Stomach (tissue), 9 donors: Measurements from ENCODE around the gene RNF121. TPM values are rescaled to one million over a fixed set of nuclear protein-coding genes. Genes with fewer than 3 reads are reported as not detected.

Experiments
- DNase-seq, 2 donors: peaks; one replicate each; pipeline versions ENCODE4 v3.0.0 to v3.0.0-alpha.2; 2013 to 2019
- H3K27ac ChIP-seq, 5 donors: fragments of 200-600 bp in 4 of 5; sonication (generic) in 4 of 5; one replicate each; pipeline ENCODE4 v1.5.1; 2013 to 2019; ENCODE audit warnings: mild to moderate bottlenecking in 1 of 5, moderate library complexity in 1 of 5
- H3K27me3 ChIP-seq, 3 donors: fragments of 200-600 bp; sonication (generic); one replicate each; pipeline ENCODE4 v1.5.1; 2017 to 2019; ENCODE audit warnings: mixed run types in 1 of 3
- H3K36me3 ChIP-seq, 4 donors: fragments of 200-600 bp; sonication (generic); 1 replicate in 3 of 4; 2 replicates in 1 of 4; pipeline ENCODE4 v1.5.1; 2016 to 2019
- H3K4me1 ChIP-seq, 4 donors: fragments of 200-600 bp; sonication (generic); one replicate each; pipeline ENCODE4 v1.5.1; 2016 to 2019
- H3K4me3 ChIP-seq, 4 donors: fragments of 200-600 bp; sonication (generic) in 3 of 4; one replicate each; pipeline ENCODE4 v1.5.1; 2016 to 2019; ENCODE audit warnings: mild to moderate bottlenecking in 1 of 4
- H3K9me3 ChIP-seq, 4 donors: fragments of 200-600 bp; sonication (generic); one replicate each; pipeline ENCODE4 v1.5.1; 2016 to 2019
- EP300 ChIP-seq: sonication (generic); formaldehyde crosslinking; IDR thresholded peaks from one replicate; pipeline ENCODE4 v1.6.1; 2017; ENCODE audit warnings: antibody characterized with exemption
- POLR2A ChIP-seq, 4 donors: fragments of 450-650 bp; IDR thresholded peaks; one replicate each; pipeline ENCODE4 v1.6.1; 2016; ENCODE audit warnings: antibody characterized with exemption in 4 of 4, control low read depth in 2 of 4, mild to moderate bottlenecking in 1 of 4, moderate library complexity in 1 of 4
- POLR2AphosphoS5 ChIP-seq, 3 donors: sonication (generic); formaldehyde crosslinking; IDR thresholded peaks; one replicate each; pipeline ENCODE4 v1.6.1; 2016; ENCODE audit warnings: antibody characterized with exemption in 3 of 3
- WGBS, 5 donors: extraction: QIAGEN DNeasy Blood & Tissue Kit in 3 of 5; methylation state at CpG; one replicate each; pipeline versions ENCODE4 v1.1.5 to v1.1.7; 2013 to 2018; 5-methylcytosine and 5-hydroxymethylcytosine counted together
- intact Hi-C: fragments of 100-400 bp; cut with DNase I; formaldehyde crosslinking; loops from one replicate; pipeline ENCODE4 v1.15.1; 2023; ENCODE audit warnings: low total_unique reads
- polyA plus RNA-seq, 3 donors: library from polyadenylated mRNA; stranded (reverse); fragments of 200-250 nt; gene quantifications; one replicate each; pipeline ENCODE4 v1.2.3, GENCODE V29; 2013
- total RNA-seq, 5 donors: library from RNA; depleted of rRNA; stranded (reverse); fragments of >200 nt; gene quantifications; one replicate each; pipeline versions ENCODE4 v1.1.0 to v1.2.3, GENCODE V29; 2014 to 2016
- TF ChIP-seq, protein P1 (sequence below), 7 experiments: fragments of 450-650 bp in 4 of 7; fragments of 200-600 bp in 3 of 7; sonication (generic) in 3 of 7; IDR thresholded peaks; one replicate each; pipeline ENCODE4 v1.5.1; 2016 to 2019; ENCODE audit warnings: antibody characterized with exemption in 7 of 7, control low read depth in 2 of 7, mild to moderate bottlenecking in 1 of 7
- donor health status: healthy with polysubstance abuse.
- donor health status: Bipolar disorder and iron deficiency.
- donor health status: healthy.

Gene RNF121
- total and polyA plus RNA-seq, 8 donors = 10.0 to 363 (median 20.8) TPM

DNA sequence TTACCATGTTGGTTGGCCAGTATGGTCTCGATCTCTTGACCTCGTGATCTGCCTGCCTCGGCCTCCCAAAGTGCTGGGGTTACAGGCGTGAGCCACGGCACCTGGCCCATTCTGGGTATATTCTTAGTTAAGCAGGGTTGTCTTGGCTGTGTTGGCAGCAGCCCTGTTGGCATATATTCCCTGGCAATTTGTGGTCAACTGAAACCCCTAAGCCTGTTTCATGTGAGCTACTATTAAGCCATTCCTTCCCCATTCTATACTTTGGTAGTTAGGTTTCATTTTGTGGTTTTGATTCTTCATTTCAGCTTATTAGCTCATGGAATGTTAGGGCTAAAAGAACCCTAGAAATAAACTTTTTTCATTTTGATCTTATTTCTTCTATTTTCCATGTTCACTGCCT lies 47.7 kb downstream of the RNF121 start:
- H3K9me3 ChIP-seq = no peaks in the 10 kb centered on the region
- no peak overlapping the region for H3K27ac ChIP-seq
- DNase-seq = no peak
- 84 to 95% (median 94%) methylated on average over 5 of the region's 5 CpGs for WGBS, 5 donors
- peaks cover 0 to 19% (median 8%) of the 10 kb centered on the region in 4 donors for H3K4me1 ChIP-seq
- intact Hi-C loops = loop anchor here (5.0 kb wide), 1 partner anchor 171 kb away; no protein-coding TSS in a partner anchor
- H3K27me3 ChIP-seq = no peaks in the 10 kb centered on the region
- peaks cover 0 to 22% (median 21%) of the 10 kb centered on the region in 4 donors for H3K36me3 ChIP-seq
- TF ChIP-seq, protein P1, sequence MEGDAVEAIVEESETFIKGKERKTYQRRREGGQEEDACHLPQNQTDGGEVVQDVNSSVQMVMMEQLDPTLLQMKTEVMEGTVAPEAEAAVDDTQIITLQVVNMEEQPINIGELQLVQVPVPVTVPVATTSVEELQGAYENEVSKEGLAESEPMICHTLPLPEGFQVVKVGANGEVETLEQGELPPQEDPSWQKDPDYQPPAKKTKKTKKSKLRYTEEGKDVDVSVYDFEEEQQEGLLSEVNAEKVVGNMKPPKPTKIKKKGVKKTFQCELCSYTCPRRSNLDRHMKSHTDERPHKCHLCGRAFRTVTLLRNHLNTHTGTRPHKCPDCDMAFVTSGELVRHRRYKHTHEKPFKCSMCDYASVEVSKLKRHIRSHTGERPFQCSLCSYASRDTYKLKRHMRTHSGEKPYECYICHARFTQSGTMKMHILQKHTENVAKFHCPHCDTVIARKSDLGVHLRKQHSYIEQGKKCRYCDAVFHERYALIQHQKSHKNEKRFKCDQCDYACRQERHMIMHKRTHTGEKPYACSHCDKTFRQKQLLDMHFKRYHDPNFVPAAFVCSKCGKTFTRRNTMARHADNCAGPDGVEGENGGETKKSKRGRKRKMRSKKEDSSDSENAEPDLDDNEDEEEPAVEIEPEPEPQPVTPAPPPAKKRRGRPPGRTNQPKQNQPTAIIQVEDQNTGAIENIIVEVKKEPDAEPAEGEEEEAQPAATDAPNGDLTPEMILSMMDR (IDR thresholded peaks at IDR 0.05) = no peak
- no peak for TF ChIP-seq EP300
- no peak for TF ChIP-seq POLR2A (IDR thresholded peaks at IDR 0.05)
- no peak for TF ChIP-seq POLR2AphosphoS5 (IDR thresholded peaks at IDR 0.05)
- H3K4me3 ChIP-seq = no peak overlapping the region

DNA sequence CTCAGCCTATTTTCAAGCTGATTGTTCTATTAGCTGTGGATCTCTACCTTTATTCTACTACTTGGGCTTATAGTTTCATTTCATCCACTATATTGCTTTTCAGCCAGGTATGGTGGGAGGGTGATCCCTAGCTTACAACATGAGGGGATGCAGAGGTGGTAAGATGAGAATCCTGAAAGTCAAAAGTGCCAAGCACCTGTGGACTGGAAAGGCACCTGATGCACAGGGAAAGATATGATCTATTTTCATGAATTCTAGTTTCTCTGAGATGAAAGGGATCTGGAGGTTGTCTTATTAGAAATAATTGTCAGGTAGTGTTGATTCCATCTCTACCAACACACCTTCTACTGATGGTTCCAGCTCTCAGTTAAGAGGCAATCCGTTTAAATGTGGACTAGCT lies 48.2 kb downstream of the RNF121 start:
- 66 to 84% (median 75%) methylated on average over 1 of the region's 1 CpG for WGBS, 5 donors
- no peaks in the 10 kb centered on the region for H3K9me3 ChIP-seq
- peaks cover 0 to 22% (median 21%) of the 10 kb centered on the region in 4 donors for H3K36me3 ChIP-seq
- H3K27ac ChIP-seq = no peak overlapping the region
- no peak for TF ChIP-seq POLR2A (IDR thresholded peaks at IDR 0.05)
- no peak for TF ChIP-seq EP300
- TF ChIP-seq, protein P1 (IDR thresholded peaks at IDR 0.05) = no peak
- TF ChIP-seq POLR2AphosphoS5 (IDR thresholded peaks at IDR 0.05) = no peak
- peaks cover 0 to 19% (median 8%) of the 10 kb centered on the region in 4 donors for H3K4me1 ChIP-seq
- no peak overlapping the region for H3K4me3 ChIP-seq
- no peaks in the 10 kb centered on the region for H3K27me3 ChIP-seq
- no peak for DNase-seq
- intact Hi-C loops = loop anchor here (5.0 kb wide), 1 partner anchor 170 kb away; no protein-coding TSS in a partner anchor

DNA sequence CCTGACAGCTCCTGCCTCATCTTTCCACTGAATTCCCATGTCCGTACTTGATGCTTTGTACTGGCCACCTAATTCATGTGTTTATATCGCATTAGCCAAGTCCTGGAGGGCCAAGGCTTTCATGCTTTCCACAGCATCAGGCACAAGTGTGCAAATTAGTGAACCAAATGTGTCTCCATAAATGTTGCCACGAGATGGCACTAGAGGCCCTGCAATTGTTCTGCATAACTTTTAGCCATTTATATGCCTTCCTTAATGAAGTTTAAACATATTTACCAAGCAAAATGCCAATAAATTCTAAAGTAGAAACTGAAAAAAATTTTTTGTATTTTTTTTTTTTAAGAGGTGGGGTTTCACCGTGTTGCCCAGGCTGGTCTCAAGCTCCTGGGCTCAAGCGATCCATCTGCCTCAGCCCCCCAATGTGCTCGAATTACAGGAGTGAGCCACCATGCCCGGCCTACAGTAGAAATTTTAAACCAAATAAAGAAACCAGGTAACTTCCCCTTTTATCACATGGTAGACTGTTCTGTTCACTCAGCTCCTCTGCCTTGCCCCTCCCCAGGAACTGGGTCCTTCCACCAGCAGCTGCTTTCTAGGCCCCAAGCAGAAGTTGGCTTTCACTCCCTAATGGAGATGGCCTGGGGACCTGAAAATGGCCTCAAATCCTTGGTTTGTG lies 49.0 kb downstream of the RNF121 start:
- TF ChIP-seq POLR2AphosphoS5 (IDR thresholded peaks at IDR 0.05) (peak in 1 of 3 donors; percentile 44), EP300 (no peak)
- TF ChIP-seq, protein P1 (IDR thresholded peaks at IDR 0.05) = peak in 5 of 7 experiments; percentile 42 to 67 (median 62)
- intact Hi-C loops = loop anchor here (5.0 kb wide), 1 partner anchor 169 kb away; no protein-coding TSS in a partner anchor
- 51 to 62% (median 59%) methylated on average over 7 of the region's 7 CpGs for WGBS, 5 donors

DNA sequence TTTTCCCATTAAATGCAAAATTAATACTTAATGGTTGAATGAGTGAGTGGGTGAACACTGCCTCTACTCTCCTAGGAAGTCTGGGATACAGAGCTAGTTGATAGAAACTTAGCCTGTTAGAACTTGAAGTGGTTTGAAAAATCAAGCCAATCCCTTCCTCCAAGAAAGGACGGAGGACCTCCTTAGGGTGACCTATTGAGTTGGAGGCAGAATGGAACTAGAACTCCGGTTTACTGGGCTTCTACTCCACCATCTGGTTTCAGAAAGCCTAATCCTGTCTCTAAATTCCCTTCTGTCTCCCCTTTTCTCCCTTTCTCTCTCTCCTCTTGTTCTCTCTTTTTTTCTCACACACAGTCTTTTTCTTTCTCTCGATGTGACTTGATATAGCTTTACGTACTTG lies 50.2 kb downstream of the RNF121 start:
- no peak for DNase-seq
- no peaks in the 10 kb centered on the region for H3K27me3 ChIP-seq
- H3K4me1 ChIP-seq = peaks cover 0 to 19% (median 8%) of the 10 kb centered on the region in 4 donors
- TF ChIP-seq POLR2AphosphoS5 (IDR thresholded peaks at IDR 0.05) (no peak), EP300 (no peak), POLR2A (IDR thresholded peaks at IDR 0.05) (no peak)
- TF ChIP-seq, protein P1 (IDR thresholded peaks at IDR 0.05) = no peak
- 89 to 97% (median 95%) methylated on average over 4 of the region's 4 CpGs for WGBS, 5 donors
- intact Hi-C loops = loop anchor here (5.0 kb wide), 1 partner anchor 168 kb away; no protein-coding TSS in a partner anchor
- H3K4me3 ChIP-seq = no peak overlapping the region
- H3K27ac ChIP-seq = no peak overlapping the region
- peaks cover 7 to 37% (median 26%) of the 10 kb centered on the region in 4 donors for H3K36me3 ChIP-seq
- H3K9me3 ChIP-seq = no peaks in the 10 kb centered on the region

More for the DNA sequence above, 49.0 kb downstream of the RNF121 start:
- no peak overlapping the region for H3K4me3 ChIP-seq
- peaks cover 0 to 19% (median 8%) of the 10 kb centered on the region in 4 donors for H3K4me1 ChIP-seq
- no peaks in the 10 kb centered on the region for H3K9me3 ChIP-seq
- H3K27ac ChIP-seq = no peak overlapping the region
- peak; percentile 51 to 77 for DNase-seq
- peaks cover 0 to 26% (median 18%) of the 10 kb centered on the region in 4 donors for H3K36me3 ChIP-seq
- no peaks in the 10 kb centered on the region for H3K27me3 ChIP-seq
